ENCODE data around the gene ECI1.

GRCh38 chr16:2226918-2227317 is 24.5 kb downstream of the ECI1 start:
- no peak for TF ChIP-seq YY1 (IDR thresholded peaks at IDR 0.05; ENCODE audit: low read depth)
- TF ChIP-seq CEBPB (IDR thresholded peaks at IDR 0.05), result no peak
- no peak for TF ChIP-seq ZBTB7A (IDR thresholded peaks at IDR 0.05; ENCODE audit: low read depth)
- TF ChIP-seq MAX (IDR thresholded peaks at IDR 0.05), result no peak
- TF ChIP-seq EP300 (IDR thresholded peaks at IDR 0.05; ENCODE audit: borderline replicate concordance), result no peak
- no peak for TF ChIP-seq EGR1 (IDR thresholded peaks at IDR 0.05)
- TF ChIP-seq TAF1 (IDR thresholded peaks at IDR 0.05; ENCODE audit: low read depth), result no peak
- no peak for TF ChIP-seq NFIC (IDR thresholded peaks at IDR 0.05)
- no peak for TF ChIP-seq REST (IDR thresholded peaks at IDR 0.05; ENCODE audit: low read depth)
- TF ChIP-seq FOXM1 (IDR thresholded peaks at IDR 0.05; ENCODE audit: borderline replicate concordance, low read depth), result no peak
- no peak for TF ChIP-seq USF1 (IDR thresholded peaks at IDR 0.05)
- no peak for TF ChIP-seq TEAD4 (IDR thresholded peaks at IDR 0.05)
